Nephron (organoid): Measurements from ENCODE around the gene MKX.

Experiments used
- H3K27ac Mint-ChIP-seq, 3 experiments: 2 replicates each; pipeline ENCODE4 v1.8.0; 2020; ENCODE audit warnings: mixed read lengths in 3 of 3, mild to moderate bottlenecking in 2 of 3, moderate library complexity in 1 of 3
- H3K27me3 Mint-ChIP-seq: 2 replicates; pipeline ENCODE4 v1.8.0; 2021; ENCODE audit warnings: low read depth, mild to moderate bottlenecking, moderate library complexity, mixed read lengths
- H3K36me3 Mint-ChIP-seq: 2 replicates; pipeline ENCODE4 v1.8.0; 2020; ENCODE audit warnings: low read depth, mixed read lengths
- H3K4me1 Mint-ChIP-seq: 2 replicates; pipeline ENCODE4 v1.8.0; 2020; ENCODE audit warnings: mixed read lengths
- H3K4me3 Mint-ChIP-seq, 3 experiments: 2 replicates each; pipeline ENCODE4 v1.8.0; 2020; ENCODE audit warnings: mild to moderate bottlenecking in 3 of 3, mixed read lengths in 3 of 3, moderate library complexity in 2 of 3
- H3K9me3 Mint-ChIP-seq: 2 replicates; pipeline ENCODE4 v1.8.0; 2020; ENCODE audit warnings: mixed read lengths
- CTCF ChIP-seq, 3 experiments: fragments of 200-600 bp; sonication (generic); IDR thresholded peaks; one replicate each; pipeline ENCODE4 v1.5.0; 2021; ENCODE audit warnings: antibody characterized with exemption in 3 of 3; ENCODE audit not compliant: unreplicated experiment in 3 of 3

Gene MKX

DNA sequence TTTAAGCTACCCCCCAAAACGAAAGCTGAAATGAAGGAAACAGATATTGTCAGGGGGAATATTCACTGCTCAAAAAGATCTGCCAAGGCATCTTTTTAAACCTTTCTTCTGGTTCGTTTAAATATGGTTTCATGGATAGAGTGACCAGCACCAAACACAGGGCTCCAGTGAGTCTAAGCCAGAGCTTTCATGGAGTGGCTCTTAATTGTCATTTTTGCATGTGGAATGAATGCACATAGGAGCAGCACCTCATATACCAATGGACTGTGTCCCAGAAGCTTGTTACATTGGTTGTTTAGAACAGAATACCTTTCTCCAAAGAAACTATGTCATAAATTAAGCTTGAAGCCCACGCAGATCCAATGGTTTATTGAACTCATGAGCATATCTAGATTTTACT, 17.3 kb downstream of the MKX start:
- Mint-ChIP-seq H3K27me3 (peaks cover 26% of the 10 kb centered on the region), H3K4me3 (no peak overlapping the region), H3K27ac (no peak overlapping the region), H3K36me3 (no peaks in the 10 kb centered on the region), H3K4me1 (peaks cover 4% of the 10 kb centered on the region), H3K9me3 (no peaks in the 10 kb centered on the region)
- no peak for TF ChIP-seq CTCF (IDR thresholded peaks at IDR 0.05; ENCODE audit: unreplicated experiment in 3 of 3)

- no peak for TF ChIP-seq CTCF (IDR thresholded peaks at IDR 0.05; ENCODE audit: unreplicated experiment in 3 of 3)
- Mint-ChIP-seq H3K27me3 (peaks cover 18% of the 10 kb centered on the region), H3K4me1 (peaks cover 5% of the 10 kb centered on the region), H3K27ac (no peak overlapping the region), H3K9me3 (peaks cover 4% of the 10 kb centered on the region), H3K36me3 (no peaks in the 10 kb centered on the region), H3K4me3 (no peak overlapping the region)
Observed at GRCh38 chr10:27724287-27724686, 21.3 kb downstream of the MKX start.

GRCh38 chr10:27723436-27723835, 22.2 kb downstream of the MKX start:
- H3K36me3 Mint-ChIP-seq = no peaks in the 10 kb centered on the region
- H3K4me1 Mint-ChIP-seq = peaks cover 5% of the 10 kb centered on the region
- H3K4me3 Mint-ChIP-seq = no peak overlapping the region
- no peak for TF ChIP-seq CTCF (IDR thresholded peaks at IDR 0.05; ENCODE audit: unreplicated experiment in 3 of 3)
- peaks cover 18% of the 10 kb centered on the region for H3K27me3 Mint-ChIP-seq
- peaks cover 4% of the 10 kb centered on the region for H3K9me3 Mint-ChIP-seq
- no peak overlapping the region for H3K27ac Mint-ChIP-seq

DNA sequence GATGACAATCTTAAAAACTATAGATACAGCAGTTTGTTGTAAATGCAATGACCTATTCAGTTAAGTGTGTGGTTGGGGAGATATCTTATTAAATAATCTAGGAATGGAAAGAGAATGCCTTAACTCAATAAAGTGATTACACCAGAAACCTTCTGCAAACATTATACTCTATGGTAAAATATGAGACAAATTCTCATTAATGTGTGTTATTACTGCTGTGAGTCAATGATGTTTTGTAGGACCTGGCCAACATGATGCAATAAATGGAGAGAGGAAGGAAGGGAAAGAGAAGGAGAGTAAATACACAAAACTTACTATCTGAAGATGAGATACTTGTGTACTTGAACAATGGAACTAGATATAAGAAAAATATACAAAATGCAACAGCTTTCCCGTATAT, 25.1 kb downstream of the MKX start:
- Mint-ChIP-seq H3K27ac (no peak overlapping the region), H3K9me3 (peaks cover 4% of the 10 kb centered on the region), H3K36me3 (no peaks in the 10 kb centered on the region), H3K4me1 (peaks cover 5% of the 10 kb centered on the region), H3K27me3 (peaks cover 5% of the 10 kb centered on the region), H3K4me3 (no peak overlapping the region)
- no peak for TF ChIP-seq CTCF (IDR thresholded peaks at IDR 0.05; ENCODE audit: unreplicated experiment in 3 of 3)

DNA sequence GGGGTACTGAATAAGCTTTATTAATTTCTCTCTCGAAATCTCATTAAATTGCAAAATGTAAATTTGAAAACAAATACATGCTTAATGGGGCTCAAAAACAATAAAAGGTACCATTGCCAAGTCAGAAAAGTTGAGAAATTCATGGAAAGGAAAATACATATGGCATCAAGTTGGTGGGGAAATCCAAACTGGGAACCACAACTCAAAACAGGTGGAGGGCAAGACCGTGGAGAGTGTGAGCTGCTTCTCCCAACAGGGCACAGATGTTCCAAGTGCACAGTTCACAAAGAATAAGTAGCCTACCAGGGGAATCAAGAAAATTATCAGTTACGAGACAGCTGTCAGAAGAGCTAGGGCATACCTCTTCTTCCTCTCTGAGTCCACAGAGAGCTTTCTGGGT, 26.6 kb downstream of the MKX start:
- H3K27me3 Mint-ChIP-seq = peaks cover 5% of the 10 kb centered on the region
- H3K4me3 Mint-ChIP-seq = no peak overlapping the region
- no peak for TF ChIP-seq CTCF (IDR thresholded peaks at IDR 0.05; ENCODE audit: unreplicated experiment in 3 of 3)
- no peak overlapping the region for H3K27ac Mint-ChIP-seq
- peaks cover 17% of the 10 kb centered on the region for H3K4me1 Mint-ChIP-seq
- H3K36me3 Mint-ChIP-seq = no peaks in the 10 kb centered on the region
- H3K9me3 Mint-ChIP-seq = peaks cover 4% of the 10 kb centered on the region

DNA sequence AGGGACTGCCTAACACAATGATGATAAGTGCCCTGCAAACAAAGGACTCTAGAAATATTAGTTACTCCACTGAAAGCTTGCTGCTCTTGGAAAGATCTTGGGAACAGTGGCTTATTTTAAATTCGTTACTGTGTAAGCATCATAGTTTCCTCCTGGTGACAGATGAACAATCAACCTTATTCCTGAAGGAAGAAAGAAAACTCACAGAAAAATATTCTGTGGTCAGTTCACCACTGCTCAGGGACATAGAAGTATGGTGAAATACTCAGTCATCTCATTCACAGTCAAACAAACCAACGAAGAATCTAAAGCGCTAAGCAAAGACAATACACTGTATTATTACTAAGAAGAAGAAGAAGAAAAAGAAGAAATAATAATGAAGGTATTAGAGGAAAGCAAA, 27.8 kb downstream of the MKX start:
- TF ChIP-seq CTCF (IDR thresholded peaks at IDR 0.05; ENCODE audit: unreplicated experiment in 3 of 3) = no peak
- Mint-ChIP-seq H3K4me1 (peaks cover 24% of the 10 kb centered on the region), H3K36me3 (no peaks in the 10 kb centered on the region), H3K27ac (no peak overlapping the region), H3K4me3 (no peak overlapping the region), H3K27me3 (peaks cover 8% of the 10 kb centered on the region), H3K9me3 (peaks cover 4% of the 10 kb centered on the region)
